GM19193 (cell line): ENCODE measurements around the gene EPHB3.

Experiments used
- POLR2A ChIP-seq: IDR thresholded peaks from 4 replicates; pipeline ENCODE4 v1.6.1; 2011; ENCODE audit not compliant: insufficient read depth, insufficient read length; ENCODE audit errors: extremely low read depth

EPHB3 gene

GRCh38 chr3:184554461-184554860 lies 7.1 kb upstream of the EPHB3 start:
- TF ChIP-seq POLR2A: no peak

GRCh38 chr3:184556582-184557347 lies 4.8 kb upstream of the EPHB3 start:
- no peak for TF ChIP-seq POLR2A

GRCh38 chr3:184557348-184557950 lies 4.1 kb upstream of the EPHB3 start:
- no peak for TF ChIP-seq POLR2A

GRCh38 chr3:184558726-184559125 lies 2.9 kb upstream of the EPHB3 start:
- TF ChIP-seq POLR2A: no peak

- TF ChIP-seq POLR2A: no peak
These were observed 2.2 kb upstream of the EPHB3 start for GRCh38 chr3:184559336-184559735.

- TF ChIP-seq POLR2A: no peak
These were observed 1.1 kb upstream of the EPHB3 start for GRCh38 chr3:184560531-184560930.

GRCh38 chr3:184561913-184562877 lies 610 bp downstream of the EPHB3 start:
- TF ChIP-seq POLR2A: no peak

GRCh38 chr3:184562878-184563560 lies 1.4 kb downstream of the EPHB3 start:
- no peak for TF ChIP-seq POLR2A

- TF ChIP-seq POLR2A: no peak
These were observed 2.0 kb downstream of the EPHB3 start for GRCh38 chr3:184563561-184563925.

GRCh38 chr3:184563941-184564684 lies 2.5 kb downstream of the EPHB3 start:
- TF ChIP-seq POLR2A: no peak

- no peak for TF ChIP-seq POLR2A
These were observed 3.2 kb downstream of the EPHB3 start for GRCh38 chr3:184564685-184565385.

GRCh38 chr3:184565421-184566211 lies 4.0 kb downstream of the EPHB3 start:
- TF ChIP-seq POLR2A: no peak
